Panc1 (cell line): Measurements from ENCODE around the gene WDR7. TPM values are rescaled to one million over a fixed set of nuclear protein-coding genes. Genes with fewer than 3 reads are reported as not detected.

Source experiments
- ATAC-seq: fragments of 200-7000 bp; cut with Tn5 transposase; 2 replicates; pipeline ENCODE4 v1.9.1; 2020; ENCODE audit warnings: mild to moderate bottlenecking, moderate library complexity
- BruUV-seq: library from RNA; stranded (reverse); fragments of 400-500 nt; replicated peaks from 2 replicates; lab custom pipeline; 2021; lab: Mats Ljungman, UMichigan
- CTCF ChIA-PET: fragments of 300-600 bp; sonication (Branson Sonifier 250); formaldehyde crosslinking; loops from one replicate; lab custom pipeline; 2022; ENCODE audit warnings: antibody characterized with exemption; lab: Charles Lee
- POLR2A ChIA-PET: fragments of 300-600 bp; sonication (Branson Sonifier 250); formaldehyde crosslinking; loops from one replicate; lab custom pipeline; 2022; ENCODE audit warnings: antibody characterized with exemption; lab: Charles Lee
- DNase-seq: peaks from one replicate; pipeline ENCODE4 v3.0.0-alpha.2; 2010; ENCODE audit warnings: low read depth, low spot score
- H3K27ac ChIP-seq: 2 replicates; pipeline ENCODE4 v1.5.1; 2011; ENCODE audit warnings: mild to moderate bottlenecking, low read length, inconsistent platforms
- H3K27me3 ChIP-seq: fragments of 200-500 bp; sonication (Bioruptor generic); 2 replicates; pipeline ENCODE4 v1.6.0; 2014; ENCODE audit warnings: low read length, inconsistent platforms; ENCODE audit not compliant: control insufficient read depth, insufficient read depth
- H3K36me3 ChIP-seq: fragments of 200-500 bp; sonication (Bioruptor generic); 2 replicates; pipeline ENCODE4 v1.5.1; 2014; ENCODE audit warnings: inconsistent platforms, mild to moderate bottlenecking, low read length, moderate library complexity; ENCODE audit not compliant: control insufficient read depth, insufficient read depth
- H3K4me1 ChIP-seq: 2 replicates; pipeline ENCODE4 v1.5.1; 2011; ENCODE audit warnings: inconsistent platforms, mild to moderate bottlenecking, low read length, moderate library complexity; ENCODE audit not compliant: control insufficient read depth, insufficient read depth
- H3K4me3 ChIP-seq, 2 experiments: 2 replicates each; pipeline ENCODE4 v1.5.1; 2011 to 2012; ENCODE audit warnings: low read depth in 2 of 2, low read length in 2 of 2, mild to moderate bottlenecking in 2 of 2, inconsistent platforms in 1 of 2, moderate library complexity in 1 of 2
- H3K9me3 ChIP-seq: fragments of 200-500 bp; sonication (Bioruptor generic); 2 replicates; pipeline ENCODE4 v1.5.1; 2014; ENCODE audit warnings: low read depth, mild to moderate bottlenecking, inconsistent platforms, low read length, moderate library complexity; ENCODE audit not compliant: control insufficient read depth, insufficient read depth
- POLR2AphosphoS5 ChIP-seq: IDR thresholded peaks from 2 replicates; pipeline ENCODE4 v1.6.1; 2012; ENCODE audit warnings: mild to moderate bottlenecking, low read depth, low read length, moderate library complexity
- SIN3A ChIP-seq: IDR thresholded peaks from 2 replicates; pipeline ENCODE4 v1.6.1; 2012; ENCODE audit warnings: low read depth, mild to moderate bottlenecking, low read length, moderate library complexity, borderline replicate concordance; ENCODE audit not compliant: insufficient read depth
- TCF7L2 ChIP-seq: IDR thresholded peaks from 2 replicates; pipeline ENCODE4 v1.6.1; 2011; ENCODE audit warnings: mild to moderate bottlenecking, low read depth, low read length, inconsistent platforms
- in situ Hi-C: cut with HindIII; loops from 2 replicates; pipeline ENCODE4 v1.10.0; 2016; ENCODE audit warnings: low sequenced_read_pairs, low pct_unique_long_range_greater_than_20kb
- intact Hi-C: fragments of 100-400 bp; cut with micrococcal nuclease; formaldehyde crosslinking; loops from one replicate; pipeline ENCODE4 v1.10.0; 2022; ENCODE audit not compliant: unreplicated experiment
- total RNA-seq: library from RNA; stranded (reverse); gene quantifications from one replicate; pipeline ENCODE4 v1.2.1, GENCODE V29; 2021; ENCODE audit not compliant: unreplicated experiment
- TF ChIP-seq, protein P1 (sequence below): fragments of 450-650 bp; IDR thresholded peaks from 2 replicates; pipeline ENCODE4 v1.5.1; 2017; ENCODE audit warnings: mild to moderate bottlenecking
- TF ChIP-seq, protein P2 (sequence below), 2 experiments: IDR thresholded peaks; 2 replicates each; pipeline ENCODE4 v1.6.1; 2011 to 2012; ENCODE audit warnings: low read depth in 2 of 2, control low read depth in 1 of 2, low read length in 1 of 2, mild to moderate bottlenecking in 1 of 2, moderate library complexity in 1 of 2; ENCODE audit not compliant: insufficient read depth in 1 of 2

Gene WDR7
- total RNA-seq, 1 experiment from 2014 or later = 12.3 TPM

DNA sequence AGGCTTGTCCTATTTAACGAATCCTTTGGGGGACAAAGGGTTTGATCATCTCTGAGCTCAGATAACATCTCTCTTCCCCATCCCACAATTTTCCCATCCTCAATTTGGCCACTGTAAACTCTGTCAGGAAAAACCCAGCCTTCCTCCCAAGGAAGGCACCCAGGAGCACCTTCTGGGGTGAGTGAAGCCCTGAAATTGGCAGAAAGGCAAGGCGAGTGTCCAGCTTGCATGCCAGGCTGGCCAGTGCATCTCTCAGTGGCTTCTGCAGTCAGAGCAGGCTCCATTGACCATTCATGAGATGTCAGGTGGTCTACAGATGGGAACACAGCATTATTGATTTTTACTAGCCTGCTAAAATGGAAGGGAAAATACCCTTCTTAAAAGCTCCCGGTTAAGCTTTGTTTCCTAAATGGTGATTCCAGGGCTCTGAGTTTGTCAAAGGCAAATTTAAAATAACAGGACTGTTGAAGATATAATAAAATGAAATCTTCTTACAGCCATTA lies 412.5 kb downstream of the WDR7 start:
- H3K36me3 ChIP-seq = no peaks in the 10 kb centered on the region
- H3K27ac ChIP-seq = no peak overlapping the region
- H3K4me1 ChIP-seq = no peaks in the 10 kb centered on the region
- no peak overlapping the region for H3K4me3 ChIP-seq
- CTCF ChIA-PET = no interaction called here
- POLR2A ChIA-PET = no interaction called here
- in situ Hi-C loops (no loop called here), intact Hi-C loops (no loop called here)
- no peaks in the 10 kb centered on the region for H3K27me3 ChIP-seq
- TF ChIP-seq, protein P1, sequence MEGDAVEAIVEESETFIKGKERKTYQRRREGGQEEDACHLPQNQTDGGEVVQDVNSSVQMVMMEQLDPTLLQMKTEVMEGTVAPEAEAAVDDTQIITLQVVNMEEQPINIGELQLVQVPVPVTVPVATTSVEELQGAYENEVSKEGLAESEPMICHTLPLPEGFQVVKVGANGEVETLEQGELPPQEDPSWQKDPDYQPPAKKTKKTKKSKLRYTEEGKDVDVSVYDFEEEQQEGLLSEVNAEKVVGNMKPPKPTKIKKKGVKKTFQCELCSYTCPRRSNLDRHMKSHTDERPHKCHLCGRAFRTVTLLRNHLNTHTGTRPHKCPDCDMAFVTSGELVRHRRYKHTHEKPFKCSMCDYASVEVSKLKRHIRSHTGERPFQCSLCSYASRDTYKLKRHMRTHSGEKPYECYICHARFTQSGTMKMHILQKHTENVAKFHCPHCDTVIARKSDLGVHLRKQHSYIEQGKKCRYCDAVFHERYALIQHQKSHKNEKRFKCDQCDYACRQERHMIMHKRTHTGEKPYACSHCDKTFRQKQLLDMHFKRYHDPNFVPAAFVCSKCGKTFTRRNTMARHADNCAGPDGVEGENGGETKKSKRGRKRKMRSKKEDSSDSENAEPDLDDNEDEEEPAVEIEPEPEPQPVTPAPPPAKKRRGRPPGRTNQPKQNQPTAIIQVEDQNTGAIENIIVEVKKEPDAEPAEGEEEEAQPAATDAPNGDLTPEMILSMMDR = no peak
- TF ChIP-seq POLR2AphosphoS5 (no peak), SIN3A (no peak), TCF7L2 (no peak)
- TF ChIP-seq, protein P2, sequence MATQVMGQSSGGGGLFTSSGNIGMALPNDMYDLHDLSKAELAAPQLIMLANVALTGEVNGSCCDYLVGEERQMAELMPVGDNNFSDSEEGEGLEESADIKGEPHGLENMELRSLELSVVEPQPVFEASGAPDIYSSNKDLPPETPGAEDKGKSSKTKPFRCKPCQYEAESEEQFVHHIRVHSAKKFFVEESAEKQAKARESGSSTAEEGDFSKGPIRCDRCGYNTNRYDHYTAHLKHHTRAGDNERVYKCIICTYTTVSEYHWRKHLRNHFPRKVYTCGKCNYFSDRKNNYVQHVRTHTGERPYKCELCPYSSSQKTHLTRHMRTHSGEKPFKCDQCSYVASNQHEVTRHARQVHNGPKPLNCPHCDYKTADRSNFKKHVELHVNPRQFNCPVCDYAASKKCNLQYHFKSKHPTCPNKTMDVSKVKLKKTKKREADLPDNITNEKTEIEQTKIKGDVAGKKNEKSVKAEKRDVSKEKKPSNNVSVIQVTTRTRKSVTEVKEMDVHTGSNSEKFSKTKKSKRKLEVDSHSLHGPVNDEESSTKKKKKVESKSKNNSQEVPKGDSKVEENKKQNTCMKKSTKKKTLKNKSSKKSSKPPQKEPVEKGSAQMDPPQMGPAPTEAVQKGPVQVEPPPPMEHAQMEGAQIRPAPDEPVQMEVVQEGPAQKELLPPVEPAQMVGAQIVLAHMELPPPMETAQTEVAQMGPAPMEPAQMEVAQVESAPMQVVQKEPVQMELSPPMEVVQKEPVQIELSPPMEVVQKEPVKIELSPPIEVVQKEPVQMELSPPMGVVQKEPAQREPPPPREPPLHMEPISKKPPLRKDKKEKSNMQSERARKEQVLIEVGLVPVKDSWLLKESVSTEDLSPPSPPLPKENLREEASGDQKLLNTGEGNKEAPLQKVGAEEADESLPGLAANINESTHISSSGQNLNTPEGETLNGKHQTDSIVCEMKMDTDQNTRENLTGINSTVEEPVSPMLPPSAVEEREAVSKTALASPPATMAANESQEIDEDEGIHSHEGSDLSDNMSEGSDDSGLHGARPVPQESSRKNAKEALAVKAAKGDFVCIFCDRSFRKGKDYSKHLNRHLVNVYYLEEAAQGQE (IDR thresholded peaks at IDR 0.05; ENCODE audit: insufficient read depth in 1 of 2, low read depth in 2 of 2, low read length in 1 of 2) = no peak
- ATAC-seq = no peak
- no peak for DNase-seq
- H3K9me3 ChIP-seq = no peaks in the 10 kb centered on the region
- BruUV-seq = no TSS peak

DNA sequence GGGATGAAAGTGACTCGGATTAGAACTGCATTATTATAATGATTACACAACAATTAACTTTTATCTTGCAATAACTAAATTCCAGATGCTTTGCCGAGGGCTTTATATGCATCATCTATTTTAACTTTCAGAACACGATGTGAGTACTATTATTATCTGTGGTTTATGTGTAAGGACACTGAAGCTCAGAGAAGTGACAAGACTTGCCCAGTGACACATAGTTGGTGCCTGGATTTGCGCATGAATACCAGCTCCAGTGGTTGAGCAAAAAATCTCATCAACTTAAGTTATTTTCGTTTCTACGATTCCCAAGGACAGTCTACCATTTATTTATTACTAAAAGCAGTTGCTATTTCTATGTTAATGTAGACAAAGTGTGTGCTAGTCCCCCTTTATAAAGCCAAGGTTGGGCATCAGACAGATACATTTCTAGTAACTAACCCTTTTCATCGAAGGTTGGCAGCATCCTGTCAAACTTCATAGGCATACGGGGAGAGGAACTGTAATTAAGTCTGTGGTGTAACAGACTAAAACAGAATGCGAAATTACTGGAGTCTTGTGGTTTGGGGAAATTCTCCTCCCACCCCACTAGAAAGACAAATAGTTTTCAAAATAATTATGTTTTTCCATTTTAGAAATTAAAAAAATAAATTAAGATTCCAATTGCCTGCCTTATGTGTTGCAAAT lies 422.5 kb downstream of the WDR7 start:
- POLR2A ChIA-PET = no interaction called here
- CTCF ChIA-PET = no interaction called here

More for the DNA sequence above, 422.5 kb downstream of the WDR7 start:
- H3K27ac ChIP-seq = no peak overlapping the region
- in situ Hi-C loops = no loop called here
- TF ChIP-seq, protein P2 (IDR thresholded peaks at IDR 0.05; ENCODE audit: insufficient read depth in 1 of 2, low read depth in 2 of 2, low read length in 1 of 2) = no peak
- TF ChIP-seq, protein P1 = no peak
- TF ChIP-seq POLR2AphosphoS5 (no peak), SIN3A (no peak), TCF7L2 (no peak)
- no peak for ATAC-seq
- H3K4me1 ChIP-seq = no peaks in the 10 kb centered on the region
- H3K36me3 ChIP-seq = no peaks in the 10 kb centered on the region
- DNase-seq = no peak
- intact Hi-C loops = no loop called here
- no TSS peak for BruUV-seq
- no peak overlapping the region for H3K4me3 ChIP-seq
- no peaks in the 10 kb centered on the region for H3K9me3 ChIP-seq
- H3K27me3 ChIP-seq = no peaks in the 10 kb centered on the region
